ENCODE results near the gene TBC1D5.
"Not testable (repeated sequence)": the region's sequence is repeated elsewhere in the genome, so short reads cannot be mapped to it uniquely, and the experiment has no call there.

Gene TBC1D5

GRCh38 chr3:17539436-17539835 is 203.0 kb downstream of the TBC1D5 start:
- Histone ChIP-seq H3K9me3 (replicated peaks in 1 of 11) (peaks cover 3 to 21% (median 14%) of the 10 kb centered on the region in 11 experiments; a peak in 17 of 22 replicates), H3K4me2 (no peak overlapping the region), H3K27me3 (no peaks in the 10 kb centered on the region), H3K9ac (no peak overlapping the region), H4K20me1 (no peaks in the 10 kb centered on the region), H3K36me3 (peaks cover 8 to 37% (median 16%) of the 10 kb centered on the region in 11 experiments; a peak in 15 of 22 replicates), H3K4me1 (no peaks in the 10 kb centered on the region), H3K4me3 (no peak overlapping the region), H3K27ac (no peak overlapping the region)
- no peak for TF ChIP-seq Cebpa-rat (IDR thresholded peaks at IDR 0.05)

GRCh38 chr3:17535274-17535673 is 207.2 kb downstream of the TBC1D5 start:
- no peak overlapping the region for H3K27ac ChIP-seq
- no peaks in the 10 kb centered on the region for H3K4me1 ChIP-seq
- no peaks in the 10 kb centered on the region for H3K27me3 ChIP-seq
- TF ChIP-seq Cebpa-rat (IDR thresholded peaks at IDR 0.05), result no peak
- peaks cover 0 to 13% (median 4%) of the 10 kb centered on the region in 11 experiments; a peak in 7 of 22 replicates for H3K9me3 ChIP-seq (replicated peaks in 1 of 11)
- H3K36me3 ChIP-seq, result peaks cover 0 to 9% (median 0%) of the 10 kb centered on the region in 11 experiments; a peak in 1 of 22 replicates
- H3K9ac ChIP-seq, result no peak overlapping the region
- no peak overlapping the region for H3K4me2 ChIP-seq
- no peaks in the 10 kb centered on the region for H4K20me1 ChIP-seq
- no peak overlapping the region for H3K4me3 ChIP-seq

GRCh38 chr3:17532446-17532845 is 210.0 kb downstream of the TBC1D5 start:
- H3K27ac ChIP-seq; H3K4me1 ChIP-seq; H3K27me3 ChIP-seq; H3K4me2 ChIP-seq; H3K4me3 ChIP-seq; H3K36me3 ChIP-seq; H3K9ac ChIP-seq; H3K9me3 ChIP-seq (replicated peaks in 1 of 11); H4K20me1 ChIP-seq: not testable (repeated sequence)

GRCh38 chr3:17529677-17530076 is 212.8 kb downstream of the TBC1D5 start:
- no peak overlapping the region for H3K9ac ChIP-seq
- H3K27me3 ChIP-seq, result no peaks in the 10 kb centered on the region
- H3K27ac ChIP-seq, result no peak overlapping the region
- H3K9me3 ChIP-seq (replicated peaks in 1 of 11), result peaks cover 0 to 9% (median 0%) of the 10 kb centered on the region in 11 experiments; a peak in 4 of 22 replicates
- H3K4me3 ChIP-seq, result no peak overlapping the region
- H4K20me1 ChIP-seq, result peaks cover 0 to 6% (median 0%) of the 10 kb centered on the region in 11 experiments; a peak in 1 of 22 replicates
- H3K36me3 ChIP-seq, result no peaks in the 10 kb centered on the region; a peak in 1 of 22 replicates
- no peak for TF ChIP-seq Cebpa-rat (IDR thresholded peaks at IDR 0.05)
- H3K4me2 ChIP-seq, result no peak overlapping the region
- no peaks in the 10 kb centered on the region for H3K4me1 ChIP-seq

GRCh38 chr3:17518189-17519059 is 224.0 kb downstream of the TBC1D5 start:
- Histone ChIP-seq H3K36me3 (peaks cover 0 to 9% (median 6%) of the 10 kb centered on the region in 11 experiments; a peak in 6 of 22 replicates), H3K9me3 (replicated peaks in 1 of 11) (no peaks in the 10 kb centered on the region), H3K4me1 (no peaks in the 10 kb centered on the region), H4K20me1 (peaks cover 0 to 4% (median 0%) of the 10 kb centered on the region in 11 experiments; a peak in 4 of 22 replicates), H3K4me2 (no peak overlapping the region), H3K9ac (no peak overlapping the region), H3K4me3 (no peak overlapping the region), H3K27ac (no peak overlapping the region), H3K27me3 (no peaks in the 10 kb centered on the region)
- no peak for TF ChIP-seq Cebpa-rat (IDR thresholded peaks at IDR 0.05)

- Histone ChIP-seq H3K36me3 (peaks cover 0 to 9% (median 6%) of the 10 kb centered on the region in 11 experiments; a peak in 6 of 22 replicates), H3K4me3 (no peak overlapping the region), H3K4me1 (no peaks in the 10 kb centered on the region), H3K9me3 (replicated peaks in 1 of 11) (no peaks in the 10 kb centered on the region), H3K9ac (no peak overlapping the region), H4K20me1 (peaks cover 0 to 4% (median 0%) of the 10 kb centered on the region in 11 experiments; a peak in 4 of 22 replicates), H3K27ac (no peak overlapping the region), H3K27me3 (no peaks in the 10 kb centered on the region), H3K4me2 (no peak overlapping the region)
- TF ChIP-seq Cebpa-rat (IDR thresholded peaks at IDR 0.05), result no peak
These were observed 226.8 kb downstream of the TBC1D5 start for GRCh38 chr3:17515445-17516234.

GRCh38 chr3:17514597-17514996 is 227.8 kb downstream of the TBC1D5 start:
- peaks cover 0 to 9% (median 6%) of the 10 kb centered on the region in 11 experiments; a peak in 6 of 22 replicates for H3K36me3 ChIP-seq
- peaks cover 0 to 4% (median 0%) of the 10 kb centered on the region in 11 experiments; a peak in 5 of 22 replicates for H4K20me1 ChIP-seq
- no peak overlapping the region for H3K27ac ChIP-seq
- no peaks in the 10 kb centered on the region for H3K27me3 ChIP-seq
- H3K4me1 ChIP-seq, result no peaks in the 10 kb centered on the region
- no peak for TF ChIP-seq Cebpa-rat (IDR thresholded peaks at IDR 0.05)
- no peaks in the 10 kb centered on the region for H3K9me3 ChIP-seq (replicated peaks in 1 of 11)
- H3K4me2 ChIP-seq, result no peak overlapping the region
- H3K9ac ChIP-seq, result no peak overlapping the region
- H3K4me3 ChIP-seq, result no peak overlapping the region

- Histone ChIP-seq H3K27ac (no peak overlapping the region), H3K4me2 (no peak overlapping the region), H3K9ac (no peak overlapping the region), H3K4me3 (no peak overlapping the region), H4K20me1 (no peaks in the 10 kb centered on the region; a peak in 2 of 22 replicates), H3K9me3 (replicated peaks in 1 of 11) (no peaks in the 10 kb centered on the region), H3K27me3 (no peaks in the 10 kb centered on the region), H3K36me3 (peaks cover 0 to 11% (median 4%) of the 10 kb centered on the region in 11 experiments; a peak in 5 of 22 replicates), H3K4me1 (no peaks in the 10 kb centered on the region)
- no peak for TF ChIP-seq Cebpa-rat (IDR thresholded peaks at IDR 0.05)
These were observed 232.2 kb downstream of the TBC1D5 start for GRCh38 chr3:17510265-17510664.

DNA sequence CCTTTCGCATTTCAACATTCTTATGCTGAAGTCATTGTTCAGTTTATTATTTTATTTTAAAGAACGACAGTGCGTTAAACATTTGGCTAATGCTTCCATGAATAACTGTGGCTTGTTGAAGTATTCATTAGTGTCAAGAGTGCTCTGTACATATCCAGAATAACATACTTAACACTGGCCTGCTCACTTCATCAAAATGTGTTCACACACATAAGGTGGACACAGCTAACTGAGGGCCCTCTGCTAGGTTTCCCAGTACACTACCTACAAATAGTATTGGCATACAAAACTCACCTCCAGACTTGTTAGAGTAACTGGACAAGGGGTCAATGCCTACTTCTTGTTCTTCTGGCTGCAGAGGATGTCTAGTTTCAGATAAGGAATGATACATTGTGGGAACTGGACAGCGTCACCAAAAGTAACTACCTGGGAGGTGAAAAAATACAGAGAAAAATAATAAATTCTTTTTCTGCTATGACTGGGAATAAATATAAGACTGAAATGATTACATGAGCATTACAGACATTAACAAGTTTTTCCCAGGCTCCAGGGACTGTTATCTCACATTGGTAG is 234.2 kb downstream of the TBC1D5 start:
- Histone ChIP-seq H3K4me2 (no peak overlapping the region), H3K4me3 (no peak overlapping the region), H3K36me3 (peaks cover 0 to 11% (median 4%) of the 10 kb centered on the region in 11 experiments; a peak in 7 of 22 replicates), H3K27me3 (no peaks in the 10 kb centered on the region), H4K20me1 (no peaks in the 10 kb centered on the region; a peak in 1 of 22 replicates), H3K27ac (no peak overlapping the region), H3K9me3 (replicated peaks in 1 of 11) (no peaks in the 10 kb centered on the region), H3K9ac (no peak overlapping the region), H3K4me1 (no peaks in the 10 kb centered on the region)
- no peak for TF ChIP-seq Cebpa-rat (IDR thresholded peaks at IDR 0.05)

Measured in BLaER1 treated with 17β-estradiol and CSF1 and Interleukin-3, amounts not matched to agents 10 nM and 100 nM (cell line).